Breast epithelium (tissue), 3 donors: ENCODE data around the gene CCM2L.

Source experiments
- CTCF ChIP-seq, 3 donors: fragments of 450-650 bp; IDR thresholded peaks; one replicate each; pipeline ENCODE4 v1.5.1; 2016 to 2017; ENCODE audit warnings: antibody characterized with exemption in 3 of 3, mild to moderate bottlenecking in 3 of 3, moderate library complexity in 3 of 3
- POLR2A ChIP-seq: fragments of 450-650 bp; IDR thresholded peaks from one replicate; pipeline ENCODE4 v1.6.1; 2016; ENCODE audit warnings: antibody characterized with exemption, mild to moderate bottlenecking, moderate library complexity

- TF ChIP-seq CTCF (IDR thresholded peaks at IDR 0.05) (no peak), POLR2A (no peak)
Observed at GRCh38 chr20:32056708-32057483, 46.7 kb downstream of the CCM2L start.
